Measurements from ENCODE around the gene P3H1. TPM values are rescaled to one million over a fixed set of nuclear protein-coding genes. Genes with fewer than 3 reads are reported as not detected.

P3H1 gene
- total RNA-seq, 6 experiments from 2014 or later = 19.7 to 25.3 (median 21.6) TPM

GRCh38 chr1:42739753-42740700 lies 26.8 kb downstream of the P3H1 start, which contains the start of gene CLDN19:
TSS of gene CLDN19 (minus strand) at chr1:42740236. CDS start at chr1:42740063, 173 bp downstream.
- H3K36me3 ChIP-seq = no peaks in the 10 kb centered on the region
- H3K27me3 ChIP-seq = no peaks in the 10 kb centered on the region
- no peak within 1 kb of the TSS for H3K27ac ChIP-seq
- H3K4me1 ChIP-seq = peaks cover 0 to 13% (median 0%) of the 10 kb centered on the region in 4 donors
- intact Hi-C loops (cut with DNase I) = loop anchor here in 1 of 2 donors (10.0 kb wide), 1 partner anchor 155 kb away; no protein-coding TSS in a partner anchor
- 61% methylated on average over 12 of the region's 27 CpGs for WGBS (ENCODE audit: insufficient coverage, low coverage, low lambda C conversion rate, missing lambda C conversion rate)
- ATAC-seq (peak; percentile 5 to 68 (median 48)), DNase-seq (peak in 1 of 3 donors; percentile 22)
- H3K9me3 ChIP-seq = no peaks in the 10 kb centered on the region
- TF ChIP-seq POLR2A (IDR thresholded peaks at IDR 0.05) = no peak
- TF ChIP-seq, protein P1, sequence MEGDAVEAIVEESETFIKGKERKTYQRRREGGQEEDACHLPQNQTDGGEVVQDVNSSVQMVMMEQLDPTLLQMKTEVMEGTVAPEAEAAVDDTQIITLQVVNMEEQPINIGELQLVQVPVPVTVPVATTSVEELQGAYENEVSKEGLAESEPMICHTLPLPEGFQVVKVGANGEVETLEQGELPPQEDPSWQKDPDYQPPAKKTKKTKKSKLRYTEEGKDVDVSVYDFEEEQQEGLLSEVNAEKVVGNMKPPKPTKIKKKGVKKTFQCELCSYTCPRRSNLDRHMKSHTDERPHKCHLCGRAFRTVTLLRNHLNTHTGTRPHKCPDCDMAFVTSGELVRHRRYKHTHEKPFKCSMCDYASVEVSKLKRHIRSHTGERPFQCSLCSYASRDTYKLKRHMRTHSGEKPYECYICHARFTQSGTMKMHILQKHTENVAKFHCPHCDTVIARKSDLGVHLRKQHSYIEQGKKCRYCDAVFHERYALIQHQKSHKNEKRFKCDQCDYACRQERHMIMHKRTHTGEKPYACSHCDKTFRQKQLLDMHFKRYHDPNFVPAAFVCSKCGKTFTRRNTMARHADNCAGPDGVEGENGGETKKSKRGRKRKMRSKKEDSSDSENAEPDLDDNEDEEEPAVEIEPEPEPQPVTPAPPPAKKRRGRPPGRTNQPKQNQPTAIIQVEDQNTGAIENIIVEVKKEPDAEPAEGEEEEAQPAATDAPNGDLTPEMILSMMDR (IDR thresholded peaks at IDR 0.05) = no peak
- H3K4me3 ChIP-seq = no peak within 1 kb of the TSS

DNA sequence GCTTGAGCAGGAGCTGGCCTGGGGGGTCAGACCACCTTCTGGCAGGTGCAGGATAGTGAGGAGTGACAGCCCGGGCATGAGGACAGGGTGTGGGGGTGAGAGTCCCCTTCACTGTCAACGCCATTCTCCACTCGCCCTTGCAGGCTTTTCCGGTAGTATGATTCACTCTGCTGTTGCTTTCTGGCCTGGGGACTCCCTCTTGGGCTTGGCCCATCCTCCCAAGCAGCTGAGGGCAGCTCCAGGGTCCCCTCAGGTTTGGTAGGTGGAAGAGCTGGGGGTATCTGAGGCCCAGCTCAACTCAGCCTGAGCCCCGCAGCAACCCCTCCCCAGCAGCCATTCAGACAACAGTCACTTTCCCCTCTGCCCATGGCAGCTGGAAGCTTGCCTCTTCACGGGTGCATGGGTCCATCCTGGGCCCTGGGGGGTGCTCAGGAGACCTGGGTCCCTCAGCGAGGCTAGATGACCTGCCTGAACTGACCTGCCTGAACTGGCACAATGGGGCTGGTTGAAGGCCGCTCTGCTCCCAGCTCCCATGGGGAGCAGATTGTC lies 28.1 kb downstream of the P3H1 start:
- Histone ChIP-seq H3K4me3 (no peak overlapping the region), H3K27ac (no peak overlapping the region), H3K27me3 (no peaks in the 10 kb centered on the region), H3K4me1 (peaks cover 0 to 13% (median 0%) of the 10 kb centered on the region in 4 donors), H3K36me3 (no peaks in the 10 kb centered on the region), H3K9me3 (no peaks in the 10 kb centered on the region)
- DNase-seq = no peak
- TF ChIP-seq, protein P1 (IDR thresholded peaks at IDR 0.05) = no peak
- TF ChIP-seq POLR2A (IDR thresholded peaks at IDR 0.05) = no peak
- ATAC-seq = no peak
- intact Hi-C loops (cut with DNase I) = no loop called here
- no CpG with 5 or more reads among the region's 8 CpGs for WGBS (ENCODE audit: insufficient coverage, low coverage, low lambda C conversion rate, missing lambda C conversion rate)

GRCh38 chr1:42737986-42738677 lies 28.7 kb downstream of the P3H1 start:
- no peak for TF ChIP-seq POLR2A (IDR thresholded peaks at IDR 0.05)
- TF ChIP-seq, protein P1 (IDR thresholded peaks at IDR 0.05) = no peak
- H3K27ac ChIP-seq = no peak overlapping the region
- no peaks in the 10 kb centered on the region for H3K36me3 ChIP-seq
- peaks cover 0 to 13% (median 0%) of the 10 kb centered on the region in 4 donors for H3K4me1 ChIP-seq
- WGBS (ENCODE audit: insufficient coverage, low coverage, low lambda C conversion rate, missing lambda C conversion rate) = no CpG with 5 or more reads among the region's 21 CpGs
- no peaks in the 10 kb centered on the region for H3K27me3 ChIP-seq
- H3K4me3 ChIP-seq = no peak overlapping the region
- no peak for ATAC-seq
- H3K9me3 ChIP-seq = no peaks in the 10 kb centered on the region
- intact Hi-C loops (cut with DNase I) = no loop called here
- peak in 1 of 3 donors; percentile 41 for DNase-seq

- Histone ChIP-seq H3K9me3 (no peaks in the 10 kb centered on the region), H3K27ac (no peak overlapping the region), H3K27me3 (no peaks in the 10 kb centered on the region), H3K36me3 (no peaks in the 10 kb centered on the region), H3K4me1 (peaks cover 0 to 13% (median 0%) of the 10 kb centered on the region in 4 donors), H3K4me3 (no peak overlapping the region)
- ATAC-seq (peak; percentile 14 to 64 (median 32)), DNase-seq (peak in 2 of 3 donors; percentile 62 to 64)
- WGBS (ENCODE audit: insufficient coverage, low coverage, low lambda C conversion rate, missing lambda C conversion rate) = 27% methylated on average over 5 of the region's 5 CpGs
- TF ChIP-seq, protein P1 (IDR thresholded peaks at IDR 0.05) = peak in 1 of 4 donors; percentile 11
- no peak for TF ChIP-seq POLR2A (IDR thresholded peaks at IDR 0.05)
- intact Hi-C loops (cut with DNase I) = no loop called here
Measured at GRCh38 chr1:42737257-42737656, 29.6 kb downstream of the P3H1 start.

All from right lobe of liver (tissue), 6 donors.